Activated CD8-positive, alpha-beta memory T cell treated with anti-CD3 and anti-CD28 coated beads for 4 hours (primary cell): ENCODE results near the gene TOM1.
"Not testable (repeated sequence)": the region's sequence is repeated elsewhere in the genome, so short reads cannot be mapped to it uniquely, and the experiment has no call there.

Experiments used
- DNase-seq, 2 donors: peaks; one replicate each; pipeline ENCODE4 v3.0.0-alpha.2; 2020; ENCODE audit warnings: low read depth in 2 of 2

The TOM1 gene

DNA sequence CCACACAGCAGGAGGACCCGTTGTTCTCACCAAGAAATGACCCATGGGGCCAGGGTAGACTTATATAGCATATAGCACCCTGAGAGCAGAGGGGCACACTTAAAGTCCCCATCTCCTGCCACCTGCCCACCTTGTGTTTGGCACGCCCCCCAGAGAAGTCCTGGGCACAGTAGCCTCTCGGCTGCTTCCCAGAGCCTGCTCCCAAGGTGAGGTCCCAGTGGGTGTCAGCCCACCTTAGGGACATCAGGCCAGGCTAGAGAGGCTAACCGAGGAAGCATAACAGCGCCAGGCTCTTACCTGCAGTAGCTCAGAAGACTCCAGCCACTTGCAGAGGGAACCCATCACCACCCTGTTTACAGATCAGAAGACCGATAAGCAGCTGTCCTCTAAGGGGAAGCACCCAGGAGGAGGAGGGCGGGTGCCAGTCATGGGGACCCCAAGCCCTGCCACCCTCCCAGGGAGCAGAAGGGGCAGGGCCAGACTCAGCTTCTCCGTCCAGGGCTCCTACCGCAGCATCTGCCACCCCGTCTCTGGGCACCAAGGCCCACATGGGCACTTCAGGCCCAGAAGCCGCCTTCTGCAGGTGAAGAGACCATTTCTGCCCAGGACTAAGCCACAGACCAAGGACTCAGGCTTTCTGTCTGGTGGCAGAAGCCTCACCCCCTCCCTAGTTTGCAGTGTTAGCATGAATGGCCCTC, 46.3 kb downstream of the TOM1 start:
- DNase-seq, result no peak

DNA sequence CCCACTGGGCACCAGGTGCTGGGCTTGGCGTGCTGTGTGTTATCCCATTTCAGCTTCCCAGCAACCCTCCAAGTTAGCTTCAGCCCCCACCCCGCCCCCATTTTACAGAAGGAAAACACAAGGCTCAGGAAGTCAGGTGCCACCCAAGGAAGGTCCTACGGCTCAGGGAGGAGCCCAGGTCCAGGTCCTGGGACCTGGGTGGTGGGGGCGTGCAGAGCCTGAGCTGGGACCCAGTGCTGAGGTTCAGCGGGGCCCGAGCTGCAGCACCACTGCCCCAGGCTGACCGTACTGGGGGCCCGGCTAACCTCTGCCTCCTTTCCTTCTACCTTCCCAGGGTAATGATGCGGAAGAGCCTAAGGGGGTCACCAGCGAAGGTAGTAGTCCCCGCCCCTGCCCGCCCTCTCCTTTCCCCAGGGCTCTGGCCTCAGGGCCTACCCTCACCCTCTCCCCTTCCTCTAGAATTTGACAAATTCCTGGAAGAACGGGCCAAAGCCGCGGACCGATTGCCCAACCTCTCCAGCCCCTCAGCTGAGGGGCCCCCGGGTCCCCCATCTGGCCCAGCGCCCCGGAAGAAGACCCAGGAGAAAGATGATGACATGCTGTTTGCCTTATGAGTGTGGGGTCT, 47.0 kb downstream of the TOM1 start:
- DNase-seq, result no peak

DNA sequence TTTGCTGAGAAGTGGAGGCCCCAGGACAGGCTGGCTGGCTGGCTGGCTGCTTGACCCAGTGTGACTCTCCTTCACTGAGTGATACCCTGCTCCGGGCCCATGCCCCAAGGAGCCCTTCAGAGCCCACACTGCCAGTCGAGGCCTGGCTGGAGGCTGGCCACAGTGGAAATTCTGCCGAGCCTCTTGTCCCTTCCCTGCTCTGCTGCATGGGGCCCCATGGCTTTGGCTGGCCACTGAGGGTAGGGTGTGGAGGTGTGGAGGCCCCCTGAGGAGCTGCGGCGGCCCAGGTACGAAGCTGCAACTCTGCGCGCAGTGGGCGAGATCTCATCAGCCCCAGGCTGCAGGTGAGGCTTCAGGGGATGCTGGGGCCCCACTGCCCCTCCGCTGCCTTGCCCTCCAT, 47.8 kb downstream of the TOM1 start:
- DNase-seq, result no peak

DNA sequence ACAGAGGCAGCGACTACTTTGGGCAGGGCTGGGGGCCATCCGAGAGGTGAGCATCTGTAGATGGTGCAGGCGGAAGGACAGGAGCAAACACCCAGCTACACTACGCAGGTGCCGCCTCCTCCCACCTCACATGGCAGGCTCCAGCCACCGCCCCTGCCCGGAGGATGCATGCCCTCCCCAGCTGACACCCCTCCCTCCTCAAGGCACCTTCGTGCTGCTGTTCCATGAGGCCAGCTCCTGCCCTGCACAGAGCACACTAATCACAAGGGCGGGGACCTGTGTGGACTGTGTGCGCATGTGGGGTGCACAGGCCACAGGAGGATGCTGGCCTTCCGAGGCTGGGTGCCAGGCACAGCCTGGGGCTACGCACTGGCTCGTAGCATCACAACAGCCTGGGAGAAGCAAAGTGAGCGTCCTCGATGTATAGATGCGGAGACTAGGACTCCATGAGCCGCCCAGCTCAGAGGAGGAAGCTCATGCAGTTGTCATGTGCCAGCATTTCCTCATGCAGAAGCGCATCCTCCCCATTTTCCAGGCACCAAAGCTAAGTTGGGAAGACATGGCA, 48.4 kb downstream of the TOM1 start:
- DNase-seq, result no peak

DNA sequence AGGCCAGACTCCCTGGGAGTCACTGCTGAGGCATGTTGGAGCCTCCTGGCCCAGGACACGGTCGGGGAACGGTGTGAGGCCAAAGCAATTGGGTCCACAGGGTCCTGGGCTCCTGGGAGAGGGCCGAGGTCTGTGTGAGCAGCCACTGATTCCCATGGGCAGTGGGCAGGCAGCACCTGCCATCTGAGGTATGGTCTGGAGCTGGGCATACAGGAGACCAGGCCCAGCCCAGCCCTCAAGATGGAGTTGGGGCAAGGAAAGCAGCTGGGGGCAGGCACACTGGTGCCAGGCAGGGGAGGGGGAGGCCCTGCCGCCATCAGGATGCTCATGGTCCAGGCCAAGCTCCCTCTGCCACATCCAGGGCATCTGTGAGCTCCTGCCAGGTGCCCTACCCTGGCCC, 49.0 kb downstream of the TOM1 start:
- no peak for DNase-seq

DNA sequence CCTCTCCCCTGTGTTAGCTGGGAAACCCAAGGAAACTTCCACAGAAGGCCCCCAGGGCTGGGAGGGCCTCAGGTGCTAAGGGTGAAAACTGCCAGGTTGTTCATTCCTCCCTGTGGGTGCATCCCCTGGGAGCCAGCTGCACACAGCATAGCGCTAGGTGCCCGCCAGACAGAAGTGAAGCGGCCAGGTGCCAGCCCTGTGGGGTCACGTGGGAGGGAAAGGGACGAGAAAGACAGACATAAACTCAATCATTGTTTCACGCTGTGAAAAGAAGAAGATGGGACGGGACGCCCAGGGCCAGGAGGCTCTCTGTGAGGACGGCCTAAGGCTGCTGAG, 49.6 kb downstream of the TOM1 start:
- no peak for DNase-seq

DNA sequence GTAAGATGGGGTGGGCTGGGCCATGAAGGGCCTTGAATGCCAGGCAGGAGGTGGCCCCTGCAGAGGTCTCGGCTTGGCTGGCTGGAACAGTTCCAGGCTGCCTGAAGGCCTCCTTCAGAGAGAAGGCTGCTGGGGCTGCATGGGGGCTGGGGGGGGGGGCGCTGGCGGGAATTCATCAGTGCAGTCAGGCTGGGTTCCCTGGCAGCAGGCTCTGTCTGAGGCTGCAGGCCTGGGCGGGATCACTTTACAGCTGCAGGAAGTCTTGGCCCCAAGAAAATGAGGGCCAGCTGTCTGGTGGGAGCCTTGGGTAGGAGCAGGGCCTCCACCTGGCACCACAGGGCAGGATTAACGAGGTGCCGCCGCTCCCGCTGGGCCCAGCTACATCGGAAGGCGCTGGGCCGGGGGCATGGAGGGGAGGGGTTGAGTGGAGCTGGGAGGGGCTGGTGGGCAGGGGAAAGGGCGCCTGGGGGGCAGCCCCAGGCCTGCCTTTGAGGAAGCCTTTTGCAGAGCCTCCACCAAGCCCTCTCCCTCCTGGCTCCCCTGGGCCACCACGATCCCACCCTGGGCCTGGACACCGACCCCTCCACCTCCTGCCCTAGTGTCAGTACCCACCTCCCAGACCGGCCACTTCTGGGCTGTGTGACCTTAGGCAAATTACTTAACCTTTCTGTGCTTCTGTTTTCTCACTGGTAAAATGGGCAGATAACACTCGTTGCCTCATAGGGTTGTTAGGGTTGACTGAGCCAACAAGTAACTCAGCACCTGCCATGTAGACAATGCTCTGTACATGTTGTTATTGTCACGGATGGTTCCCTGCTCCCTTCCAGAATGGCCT, 50.2 kb downstream of the TOM1 start:
- DNase-seq, result no peak

DNA sequence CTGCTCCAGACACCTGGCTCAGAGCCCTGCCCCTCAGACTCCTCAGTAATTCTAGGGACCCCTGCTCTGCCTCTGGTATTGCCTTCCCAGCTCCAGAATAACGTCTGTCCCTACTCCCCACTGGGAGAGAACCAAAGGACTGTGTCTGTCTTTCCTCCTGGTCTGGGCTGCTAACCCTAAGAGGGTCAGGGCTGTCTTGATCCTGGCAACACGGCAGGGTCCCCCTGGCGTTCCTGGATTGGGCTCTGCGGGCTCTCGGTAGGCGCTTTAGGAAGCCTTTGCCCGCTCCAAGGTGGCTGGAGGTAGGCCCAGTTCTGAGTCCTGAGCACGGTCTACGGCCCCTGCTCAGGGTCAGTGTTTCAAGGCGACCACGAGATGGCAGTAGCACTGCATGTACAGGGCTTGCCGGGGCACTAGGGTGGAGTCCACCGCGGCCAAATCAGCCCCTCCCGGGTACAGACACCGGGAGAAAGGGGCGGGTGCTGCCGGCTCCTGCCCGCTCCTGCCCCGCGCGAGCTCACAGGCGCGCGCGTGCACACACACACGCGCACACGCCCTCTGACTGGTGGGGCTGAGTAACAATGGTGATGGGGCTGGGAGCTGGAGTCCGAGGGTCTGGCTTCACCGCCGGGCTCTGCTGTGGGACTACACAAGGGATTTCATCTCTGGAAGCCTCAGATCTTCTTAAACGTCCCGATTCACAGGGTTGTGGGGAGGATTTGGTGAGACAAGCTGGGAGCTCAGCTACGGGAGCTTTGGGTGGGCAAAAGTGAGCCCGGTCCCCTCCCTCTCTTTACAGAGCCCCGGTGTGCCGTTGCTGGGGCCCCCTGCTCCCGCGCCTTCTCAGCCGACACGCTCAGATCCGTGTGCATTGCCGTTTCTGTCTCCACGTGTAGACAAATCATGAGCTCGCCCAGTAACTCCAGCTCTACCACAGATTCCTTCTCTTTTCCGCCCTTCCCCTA, 51.1 kb downstream of the TOM1 start:
- peak; percentile 59 to 74 for DNase-seq

DNA sequence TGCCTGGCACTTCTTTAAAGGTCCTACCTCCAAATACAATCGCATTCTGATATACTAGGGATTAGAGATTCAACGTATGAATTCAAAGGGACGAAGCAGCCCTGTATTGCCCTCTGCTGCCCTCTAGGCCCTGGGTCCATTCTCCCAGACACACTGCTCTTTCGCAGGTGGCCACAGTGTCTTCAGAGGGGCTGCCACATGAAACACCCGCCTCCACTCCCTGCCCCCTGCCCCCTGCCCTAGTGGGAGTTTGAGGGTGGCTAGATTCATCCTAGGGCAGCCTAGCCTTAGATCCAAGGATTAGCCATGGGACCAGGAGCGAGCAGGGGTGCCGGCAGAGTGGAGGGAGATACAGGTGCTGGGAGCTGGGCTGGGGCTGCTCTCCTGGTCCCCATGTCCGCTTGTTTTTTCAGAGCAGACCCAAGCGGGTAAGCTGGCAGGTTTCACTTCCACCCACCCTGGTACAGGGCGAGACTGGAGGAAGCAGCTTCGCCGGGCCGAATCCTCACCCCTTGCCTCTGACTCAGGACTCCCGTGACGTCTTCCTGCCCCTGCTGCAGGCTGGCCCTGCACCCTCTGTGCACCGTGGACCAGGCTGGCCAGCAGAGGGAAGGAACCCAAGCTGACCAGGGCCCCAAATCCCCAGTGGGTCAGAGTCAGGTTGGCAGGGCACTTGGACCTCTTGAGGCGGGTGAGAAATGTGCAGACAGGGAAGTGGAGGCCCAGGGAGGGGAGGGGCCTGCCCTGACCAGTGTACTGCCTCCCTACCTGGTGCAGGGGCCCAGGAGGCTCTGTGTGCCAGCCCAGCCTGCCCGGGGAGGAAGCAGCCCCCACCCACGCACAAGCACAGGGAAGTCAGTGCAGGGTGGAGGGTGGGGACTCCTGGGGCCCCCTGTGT, 52.8 kb downstream of the TOM1 start:
- DNase-seq, result peak in 1 of 2 donors; percentile 18

DNA sequence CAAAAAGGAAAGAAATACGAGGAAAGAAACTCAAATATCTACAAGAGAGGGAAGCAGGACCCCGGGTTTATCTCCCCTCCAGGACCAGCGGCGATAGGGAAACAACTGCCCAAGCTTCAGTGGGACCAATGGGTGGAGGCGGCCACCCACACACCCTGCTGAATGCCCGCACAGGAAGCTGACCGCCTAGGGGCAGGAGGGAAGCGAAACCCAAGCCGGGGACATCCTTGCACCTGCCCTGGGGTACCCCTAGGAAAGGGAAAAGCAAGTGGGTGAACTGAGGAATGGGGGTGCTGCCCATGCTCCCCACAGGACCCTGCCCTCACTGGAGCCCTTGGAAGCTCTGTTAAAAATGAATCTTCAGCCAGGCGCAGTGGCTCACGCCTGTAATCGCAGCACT, 53.6 kb downstream of the TOM1 start:
- DNase-seq, result no peak

DNA sequence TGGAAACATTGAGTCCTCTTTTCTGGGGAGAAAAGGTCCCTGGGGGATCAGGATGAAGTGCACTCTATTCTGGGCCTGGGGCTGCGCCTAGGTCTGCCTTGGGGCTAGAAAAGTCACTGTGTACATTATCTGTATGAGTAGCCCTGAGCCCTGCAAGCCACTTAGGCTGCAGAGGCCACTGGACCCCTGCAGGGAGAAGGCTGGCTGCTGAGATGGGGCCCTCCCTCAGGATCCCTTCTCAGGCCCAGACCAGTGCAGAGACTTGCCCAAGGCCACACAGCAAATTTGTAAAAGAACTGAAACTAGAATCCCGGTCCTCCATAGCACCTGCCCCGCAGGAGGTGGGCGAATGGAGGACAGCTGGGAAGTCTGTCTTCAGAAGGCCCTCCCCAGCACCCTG, 54.4 kb downstream of the TOM1 start:
- DNase-seq, result no peak

DNA sequence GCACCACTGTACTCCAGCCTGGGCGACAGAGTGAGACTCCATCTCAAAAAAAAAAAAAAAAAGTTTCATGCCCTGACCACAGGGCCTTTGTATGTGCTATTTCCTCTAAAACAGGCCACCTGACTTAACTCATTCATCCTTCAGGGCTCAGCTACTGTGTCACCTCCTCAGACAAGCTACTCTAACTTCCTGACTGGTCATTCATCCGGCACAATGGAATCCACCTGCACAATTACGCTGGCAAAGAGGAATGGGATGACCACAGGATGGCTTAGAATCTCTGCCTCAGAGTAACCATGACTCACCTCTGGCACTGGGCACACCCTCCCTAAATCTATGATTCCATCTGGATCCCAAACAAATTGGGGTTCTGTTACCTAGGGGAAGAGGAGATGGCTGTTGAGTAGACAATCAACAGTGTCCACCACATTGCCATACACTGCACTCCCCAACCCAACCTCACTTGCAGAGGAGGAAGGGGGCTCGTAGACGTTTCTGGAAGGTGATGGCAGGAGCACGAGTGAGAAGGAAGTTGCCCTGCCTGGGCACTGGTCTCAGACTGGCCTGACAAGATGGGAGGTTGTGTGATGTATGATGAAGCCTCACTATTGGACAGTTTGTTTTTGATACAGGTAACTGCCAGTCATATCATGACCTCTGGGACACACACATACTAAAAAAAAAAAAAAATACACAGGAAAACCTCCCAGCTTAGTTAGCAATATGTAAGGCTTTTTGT, 58.4 kb downstream of the TOM1 start:
- no peak for DNase-seq

DNA sequence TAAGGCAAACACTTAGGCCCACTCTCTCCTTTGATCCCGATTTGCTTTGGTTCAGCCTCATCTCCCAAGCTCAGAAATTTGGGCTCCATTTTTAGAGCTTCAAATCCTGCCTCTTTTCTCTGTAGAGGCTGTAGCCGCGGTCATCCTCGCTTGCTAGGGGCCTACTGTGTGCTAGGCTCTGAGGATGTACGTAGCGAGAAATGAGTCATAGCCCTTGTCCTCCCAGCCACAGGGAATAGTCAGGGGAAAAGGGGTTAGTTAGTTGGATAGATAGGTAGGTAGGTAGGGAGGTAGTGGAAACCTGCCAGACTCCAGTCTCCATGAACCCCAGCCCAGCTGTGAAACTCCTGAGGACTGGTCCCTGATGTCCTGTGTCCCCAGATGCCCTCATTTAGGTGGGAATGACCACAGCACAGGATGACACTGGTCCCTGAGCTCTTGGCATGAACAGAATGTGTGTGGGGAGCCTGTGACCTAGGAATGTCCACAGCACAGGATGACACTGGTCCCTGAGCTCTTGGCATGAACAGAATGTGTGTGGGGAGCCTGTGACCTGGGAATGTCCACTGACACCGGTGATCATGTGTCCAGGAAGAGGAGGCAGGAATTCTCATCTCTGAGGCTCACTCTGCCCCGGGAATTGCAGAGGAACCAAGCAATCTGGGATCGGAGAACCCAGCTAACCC, 59.8 kb downstream of the TOM1 start:
- DNase-seq, result no peak

DNA sequence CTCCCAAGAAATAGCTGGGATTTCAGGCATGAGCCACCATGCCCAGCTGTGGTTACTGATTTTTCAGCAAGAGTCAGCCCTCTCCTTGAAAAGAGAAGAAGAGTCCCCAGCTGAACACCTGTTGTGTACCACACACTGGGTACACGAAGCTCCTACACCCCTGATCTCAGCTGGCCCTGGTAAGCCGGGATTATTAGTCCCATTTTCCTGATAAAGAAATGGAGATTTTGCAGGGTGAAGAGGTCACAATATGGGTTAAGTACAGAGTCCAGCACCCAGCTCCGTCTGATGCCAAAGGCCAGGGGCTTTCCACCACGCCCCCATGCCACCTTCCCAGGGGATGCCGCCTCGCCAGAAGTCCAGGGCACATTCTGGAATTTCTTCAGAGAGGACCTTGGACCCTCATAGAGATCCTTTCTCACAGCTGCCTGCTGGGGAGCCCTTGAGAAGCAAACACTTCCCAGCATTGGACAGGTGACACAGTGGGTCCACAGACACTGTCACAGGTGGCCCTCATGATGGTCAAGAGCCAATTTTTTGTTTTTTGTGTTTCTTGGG, 61.4 kb downstream of the TOM1 start:
- no peak for DNase-seq

DNA sequence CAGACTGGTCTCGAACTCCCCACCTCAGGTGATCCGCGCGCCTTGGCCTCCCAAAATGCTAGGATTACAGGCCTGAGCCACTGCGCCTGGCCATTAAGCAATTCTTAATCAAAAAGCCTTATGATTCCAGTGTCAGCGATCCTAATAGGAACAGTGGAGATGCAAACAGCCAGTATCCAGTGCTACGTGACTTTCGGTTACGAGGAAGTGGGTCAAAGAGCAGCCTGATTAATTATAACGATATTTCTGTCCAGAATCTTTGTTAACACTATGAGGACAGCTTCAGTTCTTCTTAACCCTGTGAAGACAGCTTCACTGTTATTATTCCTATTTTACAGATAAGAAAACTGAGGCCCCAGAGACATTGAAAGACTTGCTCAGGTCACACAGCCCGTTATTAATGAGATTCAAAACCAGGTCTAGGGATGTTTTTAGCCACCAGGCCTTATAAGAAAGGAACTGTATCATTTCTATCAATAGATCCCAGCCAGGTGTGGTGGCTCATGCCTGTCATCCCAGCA, 63.9 kb downstream of the TOM1 start:
- no peak for DNase-seq

DNA sequence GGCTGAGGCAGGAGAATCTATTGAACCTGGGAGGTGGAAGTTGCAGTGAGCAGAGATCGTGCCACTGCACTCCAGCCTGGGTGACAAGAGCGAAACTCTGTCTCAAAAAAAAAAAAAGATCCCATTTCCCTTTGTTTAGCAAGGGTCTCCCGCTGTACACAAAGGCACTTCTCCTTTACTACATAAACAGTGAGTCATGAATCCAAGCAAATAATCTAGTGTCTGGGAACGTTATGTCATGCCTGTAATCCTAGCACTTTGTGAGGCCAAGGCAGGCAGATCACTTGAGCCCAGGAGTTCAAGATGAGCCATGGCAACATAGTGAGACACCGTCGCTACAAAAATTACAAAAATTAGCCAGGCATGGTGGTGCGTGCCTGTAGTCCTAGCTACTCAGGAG, 64.5 kb downstream of the TOM1 start:
- not testable (repeated sequence) for DNase-seq

DNA sequence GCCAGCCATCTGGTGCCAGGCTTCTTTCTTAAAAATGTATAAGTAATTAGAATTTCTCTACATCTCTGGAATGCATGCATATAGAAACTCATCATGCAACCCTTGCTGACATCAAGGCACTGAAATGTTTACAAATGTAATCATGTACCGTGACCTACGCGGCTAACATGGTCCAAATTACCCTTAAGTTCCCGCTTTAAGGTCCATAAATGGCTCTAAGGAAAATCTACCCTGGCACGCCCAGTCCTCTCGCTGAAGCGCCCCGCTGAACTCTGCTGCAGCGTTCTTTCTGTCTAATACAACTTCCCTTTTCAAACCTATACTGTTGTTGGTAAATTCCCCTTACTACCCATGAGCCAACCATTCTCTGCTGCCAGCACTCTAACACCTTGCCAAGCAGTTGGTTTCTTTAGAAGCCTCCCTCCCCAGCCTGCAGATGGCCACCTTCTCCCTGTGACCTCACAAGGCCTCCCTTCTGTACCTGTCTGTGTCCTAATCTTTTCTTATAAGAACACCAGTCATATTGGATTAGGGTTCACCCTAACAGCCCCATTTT, 67.7 kb downstream of the TOM1 start:
- no peak for DNase-seq

DNA sequence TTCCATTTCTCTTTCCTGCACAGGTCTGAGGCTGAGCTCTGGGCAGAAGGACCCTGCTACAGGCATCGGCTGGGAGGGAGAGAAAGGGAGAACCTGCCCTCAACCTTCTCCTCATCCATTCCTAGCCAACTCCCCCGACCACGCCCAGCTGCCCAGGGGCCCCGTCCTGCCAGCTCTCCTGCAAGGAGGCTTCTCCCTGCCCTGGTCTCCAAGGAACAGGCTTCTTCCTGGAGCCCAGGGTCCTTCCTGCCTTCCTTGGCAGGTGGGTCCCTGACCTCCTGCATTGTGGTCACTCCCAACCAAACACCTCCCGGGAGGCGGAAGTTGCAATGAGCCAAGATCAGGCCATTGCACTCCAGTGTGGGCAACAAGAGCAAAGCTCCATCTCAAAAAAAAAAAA, 68.7 kb downstream of the TOM1 start:
- DNase-seq, result no peak
